Measurements from ENCODE around the gene PLXNC1.

PLXNC1 gene

DNA sequence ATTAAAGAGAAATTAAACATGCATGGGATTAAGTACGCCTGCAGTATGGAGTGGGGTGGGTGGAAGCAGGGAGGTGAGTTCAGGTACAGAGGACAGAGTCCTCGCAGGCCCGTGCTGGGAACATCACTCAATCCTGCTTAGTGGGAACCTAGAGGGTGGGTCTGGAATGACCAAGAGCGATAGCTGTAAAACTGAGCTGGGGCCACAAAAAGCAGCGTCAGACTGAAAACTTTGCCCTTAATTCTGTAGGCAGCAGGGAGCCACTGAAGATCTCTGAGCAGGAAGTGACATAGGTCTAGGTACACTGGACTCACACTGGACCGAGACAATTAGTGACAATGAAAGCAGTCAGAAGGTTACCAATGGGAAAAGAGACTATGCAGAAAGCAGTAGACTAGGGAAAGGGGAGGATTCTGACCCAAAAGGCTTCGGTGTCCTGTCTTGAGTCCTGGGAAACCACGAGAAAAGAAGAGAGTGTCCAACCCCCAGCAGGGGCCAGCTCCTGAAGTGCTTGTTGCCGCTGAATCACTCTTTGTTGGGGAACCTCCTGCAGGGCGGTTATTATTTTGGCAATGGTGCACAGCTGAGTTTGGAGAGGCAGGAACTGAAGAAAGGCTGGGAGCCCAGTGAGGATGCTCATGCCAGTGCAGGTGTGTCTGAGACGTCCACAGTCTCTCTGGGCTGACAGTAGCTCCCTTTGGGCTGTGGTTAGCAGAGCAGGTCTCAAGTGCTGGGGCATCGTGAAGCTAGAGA lies 97.4 kb downstream of the PLXNC1 start:
- no peak for DNase-seq

DNA sequence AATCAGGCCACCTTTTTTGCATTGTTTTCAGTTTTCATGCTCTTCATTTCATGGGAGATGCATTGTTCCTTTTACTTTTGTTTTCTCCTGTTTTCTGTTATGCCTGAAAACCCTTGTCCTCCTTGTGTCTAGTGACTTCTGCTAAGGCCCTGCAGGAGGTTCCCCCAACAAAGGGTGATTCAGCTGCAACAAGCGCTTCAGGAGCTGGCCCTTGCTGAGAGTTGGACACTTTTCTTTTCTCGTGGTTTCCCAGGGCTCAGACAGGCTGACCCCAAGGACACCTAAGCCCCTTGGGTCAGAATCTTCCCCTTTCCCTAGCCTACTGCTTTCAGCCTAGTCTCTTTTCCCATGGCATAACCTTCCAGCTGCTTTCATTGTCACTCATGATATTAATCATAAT lies 98.9 kb downstream of the PLXNC1 start:
- no peak for DNase-seq

DNA sequence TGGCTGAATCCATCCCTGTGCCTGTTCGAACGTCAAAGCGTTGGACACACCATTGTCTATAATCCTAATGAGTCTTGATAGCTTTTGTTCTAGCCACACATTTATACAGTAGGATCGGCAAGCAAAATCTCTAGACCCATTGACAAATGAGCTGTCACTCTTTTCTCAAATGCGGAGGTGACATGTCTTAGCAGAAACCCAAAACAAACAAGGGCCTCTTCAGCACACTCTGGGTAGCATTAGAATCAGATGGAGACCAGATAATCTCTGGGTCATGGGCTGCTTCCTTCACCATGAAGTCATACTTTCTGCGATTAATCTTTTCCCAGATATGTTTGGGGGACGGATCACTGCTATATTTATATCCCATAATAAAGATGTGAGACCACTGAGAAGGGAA lies 100.2 kb downstream of the PLXNC1 start:
- DNase-seq: no peak

DNA sequence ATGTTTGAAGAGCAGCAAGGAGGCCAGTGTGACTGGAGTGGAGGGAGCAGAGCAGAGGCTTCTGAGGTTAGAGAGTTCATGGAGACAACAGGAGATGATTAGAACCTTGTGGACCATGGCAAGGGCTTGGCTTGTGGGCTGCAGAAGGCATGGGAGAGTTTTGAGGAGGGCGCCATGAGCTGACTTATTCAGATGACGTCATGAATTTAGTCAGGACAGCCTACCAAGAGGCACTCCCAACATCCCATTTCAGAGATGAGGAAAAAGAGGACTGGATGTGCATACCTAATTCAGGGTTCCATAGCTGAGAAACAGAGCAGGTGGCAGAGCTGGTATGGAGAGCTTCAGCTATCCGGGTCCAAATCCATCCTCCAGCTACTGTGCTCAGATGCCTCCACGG lies 101.8 kb downstream of the PLXNC1 start:
- no peak for DNase-seq

DNA sequence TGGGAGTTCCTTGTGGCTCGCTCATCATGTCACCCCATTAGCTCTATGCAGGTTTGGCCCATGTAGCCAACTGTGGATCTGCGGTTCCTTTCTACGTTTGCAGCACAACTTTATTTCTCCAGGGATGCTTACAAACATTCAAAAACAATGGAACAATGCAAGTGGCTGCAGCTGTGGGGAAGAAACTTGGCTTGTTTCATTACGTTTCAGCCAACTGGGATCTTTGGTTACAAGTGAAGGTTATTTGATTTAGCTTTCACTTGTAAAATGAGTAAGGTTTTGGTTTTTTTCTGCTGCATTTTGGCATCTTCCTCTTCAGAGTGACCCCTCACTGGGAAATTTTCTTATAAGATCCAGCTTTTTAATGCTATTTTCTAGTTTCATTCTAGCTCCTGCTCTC lies 105.9 kb downstream of the PLXNC1 start:
- DNase-seq: no peak

DNA sequence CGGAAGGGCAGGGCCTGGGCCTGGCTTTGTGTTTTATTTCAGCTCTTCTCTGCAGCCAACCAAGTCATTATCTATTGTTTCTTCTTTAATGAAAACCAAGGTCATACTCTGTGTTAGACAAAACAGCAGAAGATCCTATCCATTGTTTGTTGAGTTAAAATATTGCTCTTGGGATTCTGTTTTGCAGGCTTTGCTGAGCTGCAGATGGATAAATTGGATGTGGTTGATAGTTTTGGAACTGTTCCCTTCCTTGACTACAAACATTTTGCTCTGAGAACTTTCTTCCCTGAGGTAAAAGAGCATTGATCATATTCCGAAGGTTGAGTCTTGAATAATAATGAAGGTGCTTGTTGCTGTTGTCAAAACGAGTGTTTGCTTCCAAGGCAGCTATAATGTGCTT lies 106.6 kb downstream of the PLXNC1 start:
- no peak for DNase-seq

DNA sequence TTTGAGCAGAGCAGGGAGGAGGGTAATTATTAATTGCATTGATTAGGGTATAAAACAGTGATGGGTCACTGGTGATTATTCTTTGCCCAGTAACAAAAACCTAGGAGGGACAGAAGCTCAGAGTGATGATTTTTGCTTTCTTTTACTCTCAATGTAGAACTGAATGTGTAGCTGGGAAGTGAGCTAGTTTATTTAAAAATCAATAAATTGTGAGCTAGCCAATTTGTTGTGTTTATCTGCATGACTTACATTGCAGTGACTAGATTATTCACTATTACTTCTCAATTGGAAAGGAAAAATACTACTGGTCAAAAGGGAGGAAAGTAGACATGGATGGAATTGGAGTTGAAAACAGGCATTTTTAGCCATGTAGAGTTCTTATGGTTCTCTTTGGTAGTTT lies 107.1 kb downstream of the PLXNC1 start:
- no peak for DNase-seq

DNA sequence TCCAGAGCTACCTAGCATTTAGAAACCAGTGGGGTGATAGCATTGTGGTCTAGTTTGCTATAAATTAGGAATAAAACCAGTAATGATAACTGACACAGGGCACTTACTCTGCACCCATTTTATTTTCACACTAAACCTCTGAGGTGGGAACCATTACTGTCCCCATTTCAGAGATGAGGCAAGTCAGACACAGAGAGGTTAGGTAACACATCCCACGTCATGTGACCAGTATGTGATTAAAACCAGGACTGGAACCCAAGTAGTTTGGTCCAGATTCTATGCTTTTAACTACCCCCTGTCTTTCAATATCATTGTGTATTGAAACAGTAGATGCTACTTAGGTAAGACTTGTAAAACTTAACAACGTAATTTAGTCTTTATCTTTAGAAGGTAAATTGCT lies 110.2 kb downstream of the PLXNC1 start:
- no peak for DNase-seq

DNA sequence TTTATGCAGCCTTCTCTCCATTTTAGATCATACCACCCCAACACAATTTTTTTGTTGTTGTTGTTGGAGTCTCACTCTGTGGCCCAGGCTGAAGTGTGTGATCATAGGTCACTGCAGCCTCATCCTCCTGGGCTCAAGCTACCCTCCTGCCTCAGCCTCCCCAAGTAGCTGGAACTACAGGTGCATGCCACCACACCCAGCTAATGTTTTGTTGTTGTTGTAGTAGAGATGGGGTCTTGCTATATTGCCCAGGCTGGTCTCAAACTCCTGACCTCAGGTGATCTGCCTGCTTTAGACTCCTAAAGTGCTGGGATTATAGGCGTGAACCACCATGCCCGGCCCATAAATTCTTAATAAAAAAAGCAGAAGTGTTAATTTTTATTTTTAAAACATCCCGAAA lies 111.6 kb downstream of the PLXNC1 start:
- DNase-seq: no peak

DNA sequence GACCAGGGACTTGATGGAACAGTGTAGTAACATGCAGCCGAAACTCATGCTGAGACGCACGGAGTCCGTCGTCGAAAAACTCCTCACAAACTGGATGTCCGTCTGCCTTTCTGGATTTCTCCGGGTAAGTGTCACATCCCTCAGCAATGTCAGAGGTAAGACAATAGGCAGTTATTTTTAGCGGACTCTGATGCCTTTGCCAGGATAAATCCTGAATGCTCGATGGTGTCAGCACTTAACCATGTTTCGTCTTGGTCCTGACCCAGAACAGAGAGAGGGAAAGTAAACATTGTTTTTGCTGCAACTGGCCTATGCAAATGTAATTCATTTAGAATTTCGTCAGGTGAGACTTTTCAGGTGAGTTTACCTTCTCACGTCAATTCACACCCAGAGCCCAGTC lies 112.3 kb downstream of the PLXNC1 start:
- DNase-seq: no peak

DNA sequence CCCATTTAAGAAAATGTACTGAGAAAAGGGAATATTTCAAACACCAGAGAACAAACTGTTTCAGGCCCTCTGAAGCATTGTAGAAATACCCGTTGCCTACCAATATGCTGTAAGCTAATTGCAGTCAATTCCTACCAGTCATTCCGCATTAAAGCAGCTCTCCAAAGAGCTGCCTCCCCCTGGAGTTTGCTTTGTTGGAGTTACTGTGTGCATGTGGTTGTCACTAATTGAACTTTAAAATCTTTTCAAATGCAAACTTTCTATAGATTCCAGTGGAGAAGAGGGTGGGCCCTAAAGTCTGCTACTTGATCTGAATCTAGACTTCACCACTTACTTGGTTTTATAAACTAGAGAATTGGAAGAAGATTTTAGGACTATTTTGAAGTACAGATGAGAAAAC lies 112.7 kb downstream of the PLXNC1 start:
- DNase-seq: no peak

DNA sequence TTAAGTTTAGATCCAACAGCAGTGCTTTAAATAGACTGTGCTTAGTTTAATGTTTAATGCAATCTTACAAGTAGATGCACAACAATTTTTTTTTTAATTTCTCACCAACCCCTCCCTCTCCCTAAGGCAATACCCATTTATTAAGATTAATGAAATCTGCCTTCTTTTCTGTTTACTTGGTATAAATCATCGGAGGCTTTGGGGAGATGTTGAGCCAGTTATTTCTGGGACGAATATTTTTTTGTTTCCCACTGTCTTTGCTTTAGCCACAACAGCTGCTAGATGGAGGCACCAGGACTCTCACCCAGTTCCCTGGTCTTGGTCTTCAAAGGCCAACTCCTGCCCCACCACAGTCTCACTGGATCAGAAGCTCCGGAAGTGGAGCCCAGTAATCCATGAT lies 113.4 kb downstream of the PLXNC1 start:
- DNase-seq: no peak

DNA sequence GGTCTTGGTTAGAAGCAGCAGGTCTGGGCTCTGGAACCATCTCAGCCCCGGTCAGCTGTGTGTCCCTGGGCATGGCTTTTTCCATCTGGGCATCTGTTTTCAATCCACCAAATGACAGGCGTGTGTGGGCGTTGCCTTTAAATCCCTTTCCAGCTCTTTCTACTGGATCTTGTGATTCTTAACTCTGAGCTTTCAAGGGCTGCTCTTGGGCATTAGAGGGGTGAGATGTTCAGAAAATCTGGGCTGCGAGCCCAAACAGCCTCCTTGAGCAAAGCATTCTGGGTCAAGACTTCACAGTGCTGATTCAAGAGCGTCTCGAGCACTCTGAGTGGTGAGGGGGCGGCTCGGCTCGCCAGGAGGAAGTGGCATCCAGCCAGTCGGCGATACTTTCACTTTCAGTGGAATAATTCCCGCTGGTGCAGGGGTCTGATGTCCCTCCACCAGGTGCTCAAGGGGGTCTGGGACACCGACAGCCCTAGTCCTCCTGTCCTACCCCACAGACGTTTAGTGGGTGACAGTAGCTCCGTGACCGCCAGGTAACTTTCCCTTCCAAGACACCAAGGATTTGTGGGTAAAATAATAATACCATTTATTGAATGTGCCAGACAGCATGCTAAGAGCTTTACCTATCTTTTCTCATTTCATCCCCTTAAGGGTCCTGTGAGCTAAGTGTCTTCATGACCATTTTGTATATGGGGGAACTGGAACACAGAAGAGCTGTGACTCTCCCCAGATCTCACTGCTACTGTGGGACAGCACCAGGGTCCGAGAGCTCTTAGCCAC lies 114.0 kb downstream of the PLXNC1 start:
- DNase-seq: no peak

DNA sequence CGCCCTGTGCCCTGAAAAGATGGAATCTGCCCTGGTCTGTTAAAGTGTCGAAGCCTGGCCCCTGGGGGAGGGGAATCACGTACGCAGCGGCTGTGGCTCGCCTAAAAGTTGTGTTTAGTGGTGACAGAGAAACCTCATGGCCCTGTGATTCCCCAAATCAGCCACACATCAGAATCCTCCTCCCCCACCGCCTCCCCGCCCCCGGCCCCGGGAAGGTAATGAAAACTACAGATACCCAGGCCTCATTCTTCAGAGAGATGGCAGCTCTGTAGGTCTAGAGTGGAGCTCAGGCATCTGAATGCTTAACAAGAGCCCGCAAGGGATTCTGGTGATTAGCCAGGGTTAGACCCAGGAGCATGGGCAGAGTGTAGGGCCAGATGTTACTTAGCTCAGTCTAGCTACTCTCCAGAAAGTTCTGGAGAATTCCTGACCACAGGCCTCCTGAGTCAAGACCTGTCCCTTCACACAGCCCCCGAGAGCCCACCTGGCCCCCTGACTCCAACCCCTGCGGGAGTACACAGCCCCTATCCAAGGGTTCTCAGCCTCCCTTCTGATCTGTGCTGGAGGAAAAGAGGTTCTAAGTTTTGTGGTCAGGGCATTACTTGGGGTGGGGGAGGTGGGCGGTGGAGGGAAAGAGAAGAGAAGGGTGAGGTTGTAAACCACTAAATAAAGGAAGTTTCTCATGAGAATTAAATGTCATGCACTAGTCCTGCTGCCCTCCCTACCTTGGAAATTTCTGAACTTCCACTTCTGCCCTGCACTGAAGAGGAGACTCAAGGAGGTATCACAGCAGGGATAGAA lies 114.8 kb downstream of the PLXNC1 start:
- no peak for DNase-seq

DNA sequence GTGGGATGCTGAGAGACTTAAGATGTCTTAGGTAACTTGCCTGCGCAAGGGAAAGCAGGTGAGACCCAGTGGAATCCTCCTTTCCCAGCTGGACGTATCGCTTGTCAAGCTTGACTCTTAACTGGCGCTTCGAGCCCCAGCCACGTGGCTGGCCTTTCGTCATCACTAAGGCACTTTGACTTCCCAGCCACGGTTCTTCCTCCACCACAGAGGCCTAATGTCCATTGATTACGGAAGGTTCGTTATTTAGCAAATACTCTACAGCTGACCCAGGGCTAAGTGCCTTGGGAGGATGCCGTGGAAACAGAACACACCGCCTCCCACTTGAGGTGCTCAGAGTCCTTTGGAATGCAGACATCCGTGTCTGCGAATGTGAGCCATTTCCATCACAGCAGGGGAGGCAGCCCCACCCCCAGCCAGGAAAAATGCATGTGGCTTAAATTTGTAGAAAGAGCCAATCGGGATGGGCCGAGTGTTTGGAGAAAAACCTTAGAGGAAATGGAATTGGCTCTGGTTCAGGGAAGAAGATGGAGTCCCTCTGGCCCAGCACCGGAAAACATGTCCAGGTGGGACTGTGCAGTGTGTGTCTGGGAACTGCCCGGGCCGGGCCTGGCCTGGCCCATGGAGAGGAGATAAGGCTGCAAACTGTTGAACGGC lies 115.7 kb downstream of the PLXNC1 start:
- DNase-seq: no peak

DNA sequence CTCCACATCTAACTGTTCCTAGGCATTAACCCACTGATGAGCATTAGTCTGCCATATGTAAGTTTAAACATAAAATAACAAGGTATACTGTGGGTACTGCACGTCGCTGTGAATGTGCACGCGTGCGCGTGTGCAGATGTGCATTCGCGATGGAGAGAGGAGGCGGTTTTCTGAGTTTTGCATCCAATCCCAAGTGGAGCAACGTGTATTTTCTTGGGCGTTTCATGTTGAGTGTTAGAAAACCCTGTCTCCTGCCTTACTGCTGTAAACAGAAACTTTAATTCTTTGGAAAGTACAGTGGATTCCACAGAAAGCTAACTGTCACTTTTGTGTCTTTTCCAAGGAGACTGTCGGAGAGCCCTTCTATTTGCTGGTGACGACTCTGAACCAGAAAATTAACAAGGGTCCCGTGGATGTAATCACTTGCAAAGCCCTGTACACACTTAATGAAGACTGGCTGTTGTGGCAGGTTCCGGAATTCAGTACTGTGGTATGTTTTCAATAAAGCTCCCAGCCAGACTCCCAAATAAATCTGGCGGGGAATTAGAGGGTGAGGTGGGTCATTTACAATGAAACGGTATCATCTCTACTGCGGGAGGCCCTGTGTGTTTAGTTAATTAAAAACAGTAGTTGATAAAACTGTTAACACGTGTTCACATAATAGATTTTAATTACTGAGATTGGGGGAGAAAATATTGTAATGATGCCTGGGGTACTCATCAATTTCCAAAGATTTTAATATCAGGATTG lies 116.5 kb downstream of the PLXNC1 start:
- DNase-seq: no peak

DNA sequence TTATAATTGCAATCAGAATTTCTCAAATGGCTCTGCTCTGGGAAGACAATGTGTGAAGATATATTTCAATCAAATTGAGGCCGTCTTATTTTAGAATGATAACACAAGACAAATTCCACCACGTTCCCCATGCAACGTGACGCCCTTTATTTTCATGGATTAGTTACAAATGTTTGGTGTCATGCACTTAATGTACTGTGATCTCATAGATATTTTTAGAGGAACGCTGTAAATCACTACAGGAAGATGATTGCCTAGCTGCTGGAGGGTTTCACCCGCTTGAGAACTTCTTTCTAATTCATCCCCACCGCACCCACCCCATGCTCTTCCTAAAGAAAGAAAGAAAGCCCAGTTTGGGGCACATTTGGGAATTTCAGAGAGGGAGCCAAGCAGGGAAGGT lies 117.2 kb downstream of the PLXNC1 start:
- DNase-seq: no peak

DNA sequence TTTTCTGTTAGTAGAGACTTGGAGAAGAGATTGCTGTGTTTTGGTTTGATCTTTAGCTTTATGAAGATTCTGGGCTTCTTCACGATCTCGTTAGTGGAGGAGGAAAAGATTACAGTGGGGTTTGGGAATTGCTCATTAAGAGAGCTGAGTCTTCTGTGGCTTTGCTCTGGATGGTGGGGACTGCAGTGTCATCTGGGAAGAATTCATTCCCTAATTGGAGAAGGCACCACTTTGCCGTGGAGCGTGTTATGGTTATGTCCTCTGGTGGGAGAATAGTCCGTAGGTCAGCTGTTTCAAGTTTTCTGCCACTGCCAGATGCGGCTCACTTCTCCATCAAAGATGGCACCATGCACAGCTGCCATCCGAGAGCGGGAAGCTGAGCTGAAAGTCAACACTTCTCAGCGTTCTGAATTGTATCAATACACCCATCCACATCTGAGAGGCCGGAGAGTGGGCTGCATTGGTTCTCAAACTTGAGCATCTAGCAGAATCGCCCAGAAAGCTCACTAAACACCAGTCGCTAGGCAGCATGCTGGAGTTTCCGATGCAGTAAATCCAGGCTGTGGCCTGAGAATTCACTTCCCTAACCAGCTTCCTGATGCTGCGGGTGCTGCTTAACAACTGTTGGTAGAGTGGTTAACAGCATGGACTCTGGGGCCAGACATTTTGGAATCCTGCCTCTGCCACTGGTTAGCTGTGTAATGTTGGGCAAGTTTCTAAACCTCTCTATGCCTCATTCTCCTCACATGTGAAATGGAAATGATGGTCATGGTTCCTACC lies 117.8 kb downstream of the PLXNC1 start:
- DNase-seq: no peak

DNA sequence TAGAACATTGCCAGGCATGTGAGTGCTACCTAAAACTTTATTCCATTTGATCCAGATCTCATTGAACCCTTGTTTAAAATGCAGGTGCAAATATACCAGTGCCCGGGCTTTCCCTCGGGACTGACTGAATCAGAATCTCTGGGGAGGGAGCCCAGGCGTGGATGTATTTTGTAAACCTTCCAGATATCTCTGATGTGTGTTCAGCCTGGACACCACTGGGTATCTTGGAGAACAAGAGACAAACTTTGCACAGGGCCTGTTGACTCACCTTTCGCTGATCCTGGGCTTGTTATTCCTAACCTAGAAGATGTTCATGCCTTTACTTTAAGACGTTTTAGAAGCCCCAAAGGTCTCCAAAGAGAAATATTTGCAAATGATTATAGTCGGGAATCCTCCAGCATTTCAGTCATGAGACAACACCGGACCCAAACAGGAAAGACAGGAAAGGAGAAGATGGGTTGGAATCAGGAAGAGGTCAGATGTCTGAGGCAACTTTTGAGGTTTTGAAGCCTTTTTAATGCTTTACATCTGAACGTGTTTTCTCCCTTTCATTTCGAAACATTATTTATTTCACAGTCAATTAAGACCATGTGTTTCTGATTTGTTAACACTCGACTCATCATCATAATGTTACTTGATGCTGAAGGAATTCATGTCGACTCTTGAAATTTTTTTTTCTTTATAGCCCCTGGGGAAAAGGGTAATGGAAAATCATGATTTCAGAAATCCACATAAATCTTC lies 118.6 kb downstream of the PLXNC1 start:
- no peak for DNase-seq

DNA sequence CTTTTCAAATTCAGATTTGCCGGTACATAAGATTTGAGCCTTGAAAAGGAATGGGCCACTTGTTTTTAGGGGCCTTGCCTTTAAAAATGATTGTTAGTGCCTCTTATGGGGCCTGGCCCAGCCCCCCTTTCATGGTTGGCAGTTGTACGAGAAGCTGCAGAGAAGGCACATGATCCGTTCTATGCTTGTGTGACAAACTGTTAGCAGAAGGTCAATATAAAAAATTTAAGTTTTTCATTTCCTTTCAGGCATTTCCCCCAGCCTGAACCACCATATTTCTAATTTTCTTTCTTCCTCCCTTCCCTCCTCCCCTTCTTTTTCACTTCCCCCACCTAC lies 119.1 kb downstream of the PLXNC1 start:
- no peak for DNase-seq

DNA sequence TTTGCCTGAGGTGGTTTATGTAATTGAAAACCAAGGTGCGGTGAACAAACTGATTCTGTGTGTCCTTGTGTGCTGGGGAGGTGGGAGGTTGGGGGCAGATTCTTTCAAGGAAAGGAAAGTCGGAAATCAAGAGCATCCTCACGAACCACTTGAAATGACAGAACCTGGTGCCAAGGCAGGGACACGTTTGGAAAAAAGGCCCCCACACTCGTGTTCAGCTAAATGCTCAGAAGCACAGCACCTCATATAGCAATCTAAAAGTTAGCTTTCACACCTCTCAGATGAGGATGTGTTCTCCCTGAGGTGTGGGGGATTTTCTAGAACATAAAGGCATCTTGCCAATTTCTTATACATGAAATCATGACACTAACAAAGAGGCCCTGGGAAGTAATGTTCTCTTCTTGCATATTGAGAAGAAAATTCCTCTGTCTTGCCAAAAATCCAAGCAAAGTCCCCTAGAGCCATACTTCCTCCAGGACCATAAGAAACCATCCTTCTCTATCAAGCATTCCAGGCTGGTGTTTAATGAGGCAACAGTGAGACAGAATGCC lies 119.6 kb downstream of the PLXNC1 start:
- DNase-seq: no peak
